Ammon's horn (tissue), 1 donor: ENCODE data around the gene CNOT6L.
"Not testable (repeated sequence)": the region's sequence is repeated elsewhere in the genome, so short reads cannot be mapped to it uniquely, and the experiment has no call there.

Experiments
- DNase-seq: peaks from one replicate; pipeline ENCODE4 v3.0.0-alpha.2; 2016; ENCODE audit warnings: low spot score

CNOT6L gene

DNA sequence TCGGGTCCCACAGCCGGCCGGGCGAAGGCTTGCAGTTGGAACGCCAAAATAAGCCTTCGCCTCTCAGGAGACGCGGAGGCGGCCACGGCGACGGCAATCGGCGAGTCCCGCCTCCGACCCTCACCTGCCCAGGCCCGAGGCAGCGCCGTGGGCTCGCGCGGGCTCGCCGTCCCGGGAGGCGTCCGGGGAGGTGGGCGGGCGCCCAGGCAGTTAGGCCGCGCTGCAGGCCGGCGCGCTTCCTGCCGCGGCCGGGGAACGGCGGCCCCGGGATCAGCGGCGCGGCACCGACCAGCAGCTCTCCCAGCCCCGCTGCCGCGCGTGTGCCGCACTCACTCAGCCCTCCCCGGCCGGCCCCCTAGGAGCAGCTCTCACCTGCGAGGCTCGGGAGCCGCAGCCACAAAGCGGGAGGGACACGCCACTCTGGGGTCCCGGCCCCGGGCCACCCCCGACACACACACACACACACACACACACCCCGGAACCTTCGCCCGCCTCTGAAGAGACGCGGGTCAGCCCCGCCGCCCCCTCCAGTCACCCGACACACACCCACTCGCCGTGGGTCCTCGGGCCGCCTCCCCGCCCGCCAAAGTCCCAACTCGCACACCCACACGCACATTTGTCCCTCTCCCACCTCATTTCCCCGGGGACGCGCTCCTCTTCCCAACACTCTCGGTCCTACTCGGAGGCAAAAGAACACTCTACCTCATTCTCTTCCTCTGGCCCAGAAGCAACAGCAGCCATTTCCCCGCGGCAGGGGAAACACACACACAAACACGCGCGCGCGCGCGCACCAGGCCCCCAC is at the start of gene CNOT6L:
CNOT6L (minus strand) TSS at position 767 of the 802 bp plus-strand sequence; CDS start at position 707, 60 bp downstream.
- DNase-seq = peak; percentile 75

DNA sequence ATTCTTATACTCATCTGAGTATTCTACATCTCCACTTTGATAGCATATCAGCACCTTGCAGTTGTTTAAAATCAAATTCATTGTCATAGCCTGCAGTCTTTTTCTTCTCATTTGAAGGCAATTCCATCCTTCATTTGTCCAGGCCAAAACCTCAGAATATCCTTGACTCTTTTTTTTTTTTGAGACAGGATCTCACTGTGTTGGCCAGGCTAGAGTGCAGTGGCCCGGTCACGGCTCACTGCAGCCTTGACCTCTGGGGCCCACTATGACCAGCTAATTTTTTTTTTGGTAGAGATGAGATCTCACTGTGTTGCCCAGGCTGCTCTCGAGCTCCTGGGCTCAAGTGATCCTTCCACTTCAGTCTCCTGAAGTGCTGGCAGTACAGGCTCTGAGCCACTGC is 46.1 kb upstream of the CNOT6L start:
- no peak for DNase-seq

DNA sequence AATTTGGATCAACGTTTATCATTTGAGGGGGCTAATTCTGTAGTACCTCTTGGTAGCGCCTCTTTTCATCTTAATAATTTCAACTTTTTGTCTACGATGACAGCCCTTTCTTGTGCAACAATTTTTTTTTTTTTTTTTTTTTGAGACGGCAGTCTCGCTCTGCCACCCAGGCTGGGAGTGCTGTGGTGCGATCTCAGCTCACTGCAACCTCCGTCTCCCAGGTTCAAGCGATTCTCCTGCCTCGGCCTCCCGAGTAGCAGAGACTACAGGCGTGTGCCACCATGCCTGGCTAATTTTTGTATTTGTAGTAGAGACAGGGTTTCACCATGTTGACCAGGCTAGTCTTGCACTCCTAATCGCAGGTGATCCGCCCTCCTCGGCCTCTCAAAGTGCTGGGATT is 44.2 kb upstream of the CNOT6L start:
- DNase-seq = not testable (repeated sequence)

DNA sequence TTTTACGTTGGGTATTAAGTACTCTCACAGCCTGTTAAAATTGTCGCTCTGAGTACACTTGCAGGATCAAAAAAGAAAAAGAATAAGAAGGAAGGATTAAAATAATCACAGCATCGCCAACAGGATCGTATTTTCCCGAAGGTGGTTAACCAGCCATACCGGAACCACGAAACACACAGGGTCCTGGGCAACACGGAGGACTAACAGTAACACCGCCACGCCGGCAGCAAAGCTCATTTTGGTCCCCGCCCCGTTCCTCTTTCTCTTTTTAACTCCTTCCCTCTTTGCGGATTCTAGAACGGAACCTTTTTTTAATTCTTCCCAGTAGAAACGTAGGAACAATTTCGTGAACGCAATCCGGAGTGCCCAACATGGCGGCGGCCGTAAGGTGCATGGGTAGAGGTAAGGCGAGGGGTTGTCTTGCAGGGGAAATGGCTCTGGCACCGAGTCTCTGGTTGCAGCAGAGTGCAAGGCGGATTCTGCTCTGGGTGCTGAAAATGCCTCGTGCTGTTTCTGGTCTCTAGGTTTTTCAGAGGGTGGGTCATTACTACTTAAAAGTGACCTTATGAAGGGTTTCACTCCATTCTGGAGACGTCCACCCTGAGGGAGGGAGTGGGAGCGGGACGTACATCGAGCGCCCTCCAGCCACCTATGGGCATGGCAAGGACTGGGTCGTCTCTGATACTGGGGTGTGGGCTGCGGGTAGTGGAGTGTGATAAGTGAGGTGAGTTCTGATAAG is 43.5 kb upstream of the CNOT6L start, which contains the start of gene MRPL1:
MRPL1 (plus strand) TSS at position 353 of the 739 bp plus-strand sequence; CDS start at position 372, 19 bp downstream.
- peak; percentile 96 for DNase-seq

DNA sequence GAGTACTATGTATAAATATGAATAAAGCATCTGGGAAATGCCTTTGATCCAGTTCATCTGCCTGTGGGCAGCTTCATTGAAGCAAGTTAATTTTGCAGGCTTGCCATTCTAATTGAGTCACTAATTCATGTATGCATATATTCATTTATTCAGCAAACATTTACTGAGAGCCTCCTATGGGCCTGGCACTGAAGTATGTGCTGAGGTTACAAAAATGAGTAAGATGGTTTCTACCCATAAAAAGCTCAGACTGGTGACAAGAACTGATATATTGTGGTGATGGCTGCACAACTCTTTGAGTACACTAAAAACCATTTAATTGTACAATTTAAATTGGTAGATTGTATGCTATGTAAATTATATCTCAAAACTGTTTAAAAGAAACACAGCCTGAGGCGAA is 42.3 kb upstream of the CNOT6L start:
- DNase-seq = no peak

DNA sequence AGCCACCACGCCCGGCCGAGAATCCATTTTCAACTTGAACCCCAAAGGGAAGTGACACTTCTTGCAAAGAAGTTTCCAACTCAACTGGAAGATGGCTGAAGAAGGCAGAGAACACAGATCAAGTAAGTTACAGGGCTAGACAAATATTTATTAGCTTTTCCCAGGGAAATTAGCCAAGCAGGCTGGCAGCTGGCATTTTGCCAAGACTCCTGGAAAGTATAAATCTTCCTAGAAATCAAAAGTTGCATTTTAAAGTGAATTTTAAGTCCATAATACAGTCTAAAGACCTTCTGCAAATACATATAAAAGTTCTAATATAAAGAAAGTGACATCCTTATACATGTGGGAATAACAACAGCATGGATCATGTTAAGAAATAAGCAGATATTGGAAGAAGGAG is 40.1 kb upstream of the CNOT6L start:
- no peak for DNase-seq

DNA sequence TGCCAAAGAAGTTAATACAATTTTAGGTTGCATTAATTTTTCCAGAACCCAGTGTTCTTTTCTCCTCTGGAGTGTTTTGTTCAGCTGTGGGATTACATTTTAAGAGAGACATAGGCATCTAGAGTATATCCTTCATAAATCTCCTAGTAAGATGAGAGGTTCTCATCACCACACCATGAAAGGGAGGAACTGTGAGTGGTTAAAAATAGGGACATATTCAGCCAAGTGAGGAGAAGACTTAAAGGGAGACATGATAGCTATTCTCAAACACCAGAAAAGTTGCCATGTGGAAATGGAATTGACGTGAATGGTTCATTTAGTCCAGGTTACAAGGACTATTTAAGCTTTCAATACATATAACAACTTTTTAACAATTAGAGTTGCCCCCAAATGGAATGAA is 37.0 kb upstream of the CNOT6L start:
- DNase-seq = no peak

DNA sequence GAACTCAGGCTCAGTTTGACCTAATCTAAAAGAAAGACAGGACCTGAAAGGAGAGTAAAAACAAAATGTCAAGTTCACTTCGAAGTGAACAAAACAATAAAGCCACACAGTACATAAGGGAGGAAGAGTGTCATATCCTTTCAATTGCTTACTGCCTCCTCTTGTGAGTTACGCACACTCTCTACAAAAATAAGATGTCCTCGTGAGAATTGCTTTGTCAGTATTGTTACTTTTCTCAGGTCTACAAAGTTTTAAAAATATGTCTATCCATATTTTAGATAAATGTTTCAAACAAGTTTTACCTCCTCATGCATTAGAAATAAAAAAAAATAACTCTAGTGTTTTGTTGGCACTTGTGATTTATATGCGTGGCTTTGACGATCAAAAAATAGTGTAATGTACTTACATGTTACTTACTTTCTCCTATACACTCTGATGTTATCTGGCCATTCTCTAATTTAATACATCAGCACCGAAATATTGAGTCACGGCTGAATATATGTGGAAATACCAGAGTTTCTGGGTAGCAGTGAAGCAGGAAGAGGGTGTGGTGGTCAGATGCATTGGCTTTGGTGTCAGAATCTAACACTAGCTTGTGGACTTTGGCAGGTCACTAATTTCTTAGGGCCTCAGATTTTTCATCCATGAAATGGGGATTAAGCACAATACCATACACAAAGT is 35.4 kb upstream of the CNOT6L start:
- no peak for DNase-seq

DNA sequence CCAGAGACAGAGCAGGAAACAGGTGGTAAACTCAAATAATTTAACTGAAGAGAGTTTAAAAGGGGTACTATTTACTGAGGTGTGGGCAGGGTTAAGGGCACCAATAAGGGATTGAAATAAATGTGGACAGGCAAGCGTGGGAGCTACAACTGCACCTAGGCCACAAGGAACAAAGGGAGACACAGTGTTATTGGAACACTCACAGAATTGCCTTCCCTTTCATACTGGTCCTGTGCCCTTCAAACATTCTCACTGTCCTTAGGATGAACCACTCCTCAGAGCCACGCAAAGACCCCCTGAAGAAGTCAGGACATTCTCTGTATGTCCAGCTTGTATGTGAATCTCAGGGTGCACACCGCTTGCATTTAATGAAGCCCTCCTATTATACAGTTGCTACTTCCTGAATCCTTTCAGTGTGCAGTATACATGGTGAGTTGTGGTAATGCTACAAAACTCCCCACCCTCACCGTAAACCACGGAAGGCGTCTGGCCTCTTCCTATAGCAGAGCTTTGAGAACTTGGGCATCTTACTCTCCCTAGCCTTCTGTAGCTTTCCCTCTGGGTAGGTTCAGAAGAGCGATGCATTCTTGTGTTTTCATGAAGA is 33.8 kb upstream of the CNOT6L start:
- no peak for DNase-seq

DNA sequence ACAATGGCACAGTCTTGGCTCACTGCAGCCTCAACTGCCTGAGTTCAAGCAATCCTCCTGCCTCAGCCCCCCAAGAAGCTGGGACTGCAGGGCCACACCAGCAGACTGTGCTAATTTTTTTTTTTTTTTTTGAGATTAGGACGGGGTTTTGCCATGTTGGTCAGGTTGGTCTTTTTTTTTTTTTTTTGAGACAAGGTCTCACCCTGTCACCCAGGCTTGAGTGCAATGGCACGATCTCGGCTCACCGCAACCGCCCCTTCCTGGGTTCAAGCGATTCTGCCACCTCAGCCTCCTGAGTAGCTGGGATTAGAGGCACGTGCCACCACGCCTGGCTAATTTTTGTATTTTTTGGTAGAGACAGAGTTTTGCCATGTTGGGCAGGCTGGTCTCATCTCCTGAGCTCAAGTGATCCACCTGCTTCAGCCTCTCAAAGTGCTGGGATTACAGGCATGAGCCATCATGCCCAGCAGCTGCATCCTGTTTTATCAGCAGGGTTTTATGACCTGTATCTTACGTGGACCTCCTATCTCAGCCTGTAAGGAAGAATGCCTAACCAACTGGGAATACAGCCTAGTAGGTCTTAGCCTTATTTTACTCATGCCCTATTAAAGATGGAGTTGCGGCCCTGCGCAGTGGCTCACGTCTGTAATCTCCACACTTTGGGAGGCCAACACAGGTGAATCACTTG is 30.3 kb upstream of the CNOT6L start:
- no peak for DNase-seq

DNA sequence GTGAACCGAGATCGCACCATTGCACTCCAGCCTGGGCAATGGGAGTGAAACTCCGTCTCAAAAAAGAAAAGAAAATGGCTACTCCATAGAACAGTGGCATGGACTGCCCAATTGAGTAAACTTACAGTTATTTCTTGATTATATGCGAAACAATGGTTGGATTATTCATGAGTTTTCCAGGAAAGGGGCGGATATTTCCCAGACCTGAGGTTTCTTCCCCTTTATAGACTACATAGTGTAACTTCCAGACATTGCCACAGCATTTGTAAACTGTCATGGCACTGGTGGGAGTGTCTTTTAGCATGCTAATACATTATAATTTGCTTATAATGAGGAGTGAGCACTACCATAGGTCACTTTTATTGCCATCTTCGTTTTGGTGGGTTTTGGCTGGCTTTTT is 29.3 kb upstream of the CNOT6L start:
- no peak for DNase-seq

DNA sequence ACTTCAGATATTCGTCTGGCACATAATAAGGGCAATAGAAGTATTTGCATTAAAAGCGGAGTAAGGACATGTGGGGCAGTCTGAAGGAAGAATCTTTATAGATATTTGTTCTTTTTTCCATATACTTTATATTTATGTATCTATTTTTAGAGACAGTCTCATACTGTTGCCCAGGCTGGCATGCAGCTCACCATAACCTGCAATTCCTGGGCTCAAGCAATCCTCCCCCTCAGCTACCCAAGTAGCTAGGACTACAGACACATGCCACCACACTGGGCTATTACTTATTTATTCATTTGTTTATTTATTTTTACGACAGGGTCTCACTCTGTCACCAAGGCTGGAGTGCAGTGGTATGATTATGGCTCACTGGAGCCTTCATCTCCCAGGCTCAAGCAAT is 26.8 kb upstream of the CNOT6L start:
- DNase-seq = no peak

DNA sequence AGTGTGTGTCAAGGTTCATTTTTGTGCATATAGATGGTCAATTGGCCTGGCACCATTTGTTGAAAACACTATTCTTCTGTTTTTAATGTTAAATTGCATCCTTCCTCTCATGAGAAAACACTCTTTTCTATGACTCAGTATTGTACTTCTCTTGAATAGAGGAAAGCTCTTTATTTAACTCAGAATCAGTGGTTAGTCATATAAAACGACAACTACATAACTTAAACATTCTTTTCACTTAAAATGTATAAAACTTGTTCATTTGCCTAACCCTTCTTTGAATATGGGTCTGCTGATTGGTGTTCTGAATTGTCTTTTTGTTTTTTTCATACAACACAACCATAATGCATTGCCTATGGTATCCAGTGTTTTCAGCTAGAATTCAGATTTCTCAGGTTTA is 26.2 kb upstream of the CNOT6L start:
- DNase-seq = no peak

DNA sequence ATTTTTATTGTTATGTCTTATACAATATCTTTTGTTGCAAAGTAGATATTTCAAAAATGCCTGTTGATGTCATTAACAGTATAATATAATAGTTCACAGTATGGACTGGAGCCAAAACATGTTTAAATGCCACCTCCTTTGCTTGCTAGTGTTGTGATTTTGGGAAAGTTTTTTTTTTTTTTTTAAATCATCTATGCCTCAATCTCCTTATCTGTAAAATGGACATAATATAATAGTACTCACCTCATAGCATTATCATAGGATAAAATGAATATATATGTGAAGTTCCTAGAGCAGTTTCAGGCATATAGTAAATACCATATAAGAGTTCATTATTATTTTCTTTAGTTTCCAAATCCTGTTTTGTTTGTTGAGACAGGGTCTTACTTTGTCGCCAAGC is 25.2 kb upstream of the CNOT6L start:
- DNase-seq = no peak

DNA sequence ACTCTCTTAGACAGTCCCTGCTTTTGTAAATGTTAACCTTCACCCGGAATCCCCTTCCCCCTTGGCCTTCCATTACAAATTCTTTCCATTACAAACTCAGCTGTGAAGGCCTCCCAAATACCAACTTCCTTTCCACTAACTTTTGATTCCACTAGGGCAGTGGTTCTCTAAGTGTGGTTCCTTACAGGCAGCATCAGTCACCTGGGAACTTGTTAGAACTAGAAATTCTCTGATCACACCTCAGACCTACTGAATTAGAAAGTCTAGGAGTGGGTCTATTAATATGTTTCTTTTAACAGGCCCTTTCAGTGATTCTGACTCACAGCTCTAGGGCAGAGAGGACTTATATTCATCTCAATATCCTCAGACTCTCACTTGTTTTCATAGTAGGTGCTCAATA is 24.5 kb upstream of the CNOT6L start:
- DNase-seq = no peak

DNA sequence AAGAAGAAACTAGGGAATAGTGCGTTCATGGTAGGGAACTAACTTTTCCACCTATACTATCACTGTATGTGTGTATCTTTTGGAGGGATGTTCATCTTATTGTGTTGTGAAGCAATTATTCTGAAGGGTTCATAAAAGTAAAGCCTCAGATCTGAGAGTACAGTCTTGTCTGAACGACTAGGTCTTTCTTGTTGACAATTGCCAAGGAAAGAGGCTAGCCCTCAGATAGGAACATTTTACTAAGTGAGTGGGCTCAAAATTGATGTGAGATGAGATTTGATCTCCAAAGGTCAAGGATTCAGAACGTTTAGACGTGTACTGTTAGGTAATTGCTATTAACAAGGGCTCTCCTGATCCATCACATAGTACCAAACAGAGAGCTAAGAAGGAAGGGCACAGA is 15.2 kb upstream of the CNOT6L start:
- no peak for DNase-seq

DNA sequence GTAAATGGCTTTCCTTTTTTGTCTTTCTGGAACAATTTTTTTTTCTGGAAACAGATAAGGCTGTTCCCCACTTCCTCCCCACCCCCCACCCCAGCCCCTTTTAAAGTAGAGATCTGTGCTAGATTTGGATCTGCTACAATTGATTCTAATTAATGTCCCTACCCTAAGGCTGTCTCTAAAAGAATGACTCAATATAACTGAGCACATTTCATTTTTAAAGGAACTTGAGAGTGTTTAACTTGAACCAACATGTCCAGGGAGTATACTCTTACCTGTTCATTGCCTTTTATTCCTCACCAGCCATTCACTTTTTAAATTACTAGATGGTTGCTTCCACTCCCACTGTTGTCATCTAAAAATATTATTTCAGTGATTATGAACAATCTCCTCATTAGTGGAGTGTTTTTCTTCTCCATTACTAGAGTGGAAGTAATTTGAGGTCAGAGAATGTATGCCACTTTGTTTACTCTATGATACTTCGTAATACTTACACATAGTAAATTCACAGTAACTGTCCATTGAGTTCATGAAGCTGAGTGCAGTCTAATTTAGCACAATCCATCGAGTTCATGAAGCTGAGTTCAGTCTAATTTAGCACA is 14.1 kb upstream of the CNOT6L start:
- no peak for DNase-seq

DNA sequence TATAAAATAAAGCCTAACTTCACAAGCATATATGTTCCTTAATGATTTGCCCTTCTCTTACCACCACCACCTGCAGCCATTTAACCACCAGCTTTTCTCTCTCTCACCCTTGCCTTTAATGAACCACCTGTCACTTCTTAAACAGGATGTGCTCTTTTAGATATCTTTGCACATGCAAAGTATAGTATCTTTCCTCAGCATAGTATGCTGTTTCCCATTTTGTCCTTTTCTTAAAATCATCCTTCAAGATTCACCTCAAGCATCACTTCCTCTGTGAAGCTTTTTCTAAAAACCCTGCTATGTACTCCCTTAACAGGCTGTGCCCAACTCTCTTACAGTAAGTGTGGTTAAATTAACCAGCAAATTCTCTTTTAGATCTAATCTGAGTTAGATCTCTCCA is 8.2 kb upstream of the CNOT6L start:
- DNase-seq = no peak

DNA sequence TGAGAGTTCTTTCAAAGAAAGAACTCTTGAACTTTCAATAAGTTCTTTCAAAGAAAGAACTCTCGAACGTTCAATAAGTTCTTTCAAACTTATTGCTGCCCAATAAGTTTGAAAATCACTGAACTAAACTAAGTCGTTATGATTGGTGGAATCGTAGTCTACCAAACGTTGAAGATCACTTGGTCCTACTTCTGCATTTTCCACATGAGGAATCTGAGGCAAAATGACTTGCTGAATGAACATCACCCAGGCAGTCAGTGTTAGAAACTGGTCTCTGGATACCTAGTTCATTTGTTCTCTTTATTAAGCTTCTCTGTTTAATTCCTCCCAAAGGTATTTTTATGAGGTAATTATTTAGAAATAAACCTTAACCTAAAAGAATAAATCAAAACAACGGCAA is 7.1 kb upstream of the CNOT6L start:
- DNase-seq = no peak

DNA sequence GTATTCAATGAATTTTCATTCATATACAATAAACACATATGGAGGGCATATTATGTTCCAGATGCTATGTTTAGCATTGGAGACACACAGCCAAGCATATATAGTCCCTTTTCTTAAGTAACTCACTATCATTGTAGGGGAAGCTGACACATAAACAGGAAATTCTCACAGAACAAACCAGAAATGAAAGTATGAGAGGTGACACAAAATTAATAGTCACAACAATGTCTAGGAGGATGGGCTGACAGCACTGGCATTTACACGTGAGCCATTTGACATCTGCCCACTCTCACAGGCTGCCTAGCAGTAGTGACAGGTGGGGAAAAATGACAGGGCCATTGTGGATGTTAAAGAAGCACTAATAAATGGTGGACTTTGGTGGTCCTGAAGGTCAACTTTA is 2.6 kb upstream of the CNOT6L start:
- DNase-seq = peak; percentile 1
